Fibroblast of peridontal ligament (primary cell): ENCODE data around the gene NPBWR2.

Experiments
- DNase-seq: peaks from one replicate; pipeline ENCODE4 v3.0.0-alpha.2; 2010; ENCODE audit errors: extremely low read depth

Gene NPBWR2

GRCh38 chr20:64116541-64117431, 9.4 kb upstream of the NPBWR2 start:
- DNase-seq = no peak

- no peak for DNase-seq
Measured at GRCh38 chr20:64116016-64116415, 8.7 kb upstream of the NPBWR2 start.

GRCh38 chr20:64115171-64115911, 8.0 kb upstream of the NPBWR2 start:
- DNase-seq = no peak

DNA sequence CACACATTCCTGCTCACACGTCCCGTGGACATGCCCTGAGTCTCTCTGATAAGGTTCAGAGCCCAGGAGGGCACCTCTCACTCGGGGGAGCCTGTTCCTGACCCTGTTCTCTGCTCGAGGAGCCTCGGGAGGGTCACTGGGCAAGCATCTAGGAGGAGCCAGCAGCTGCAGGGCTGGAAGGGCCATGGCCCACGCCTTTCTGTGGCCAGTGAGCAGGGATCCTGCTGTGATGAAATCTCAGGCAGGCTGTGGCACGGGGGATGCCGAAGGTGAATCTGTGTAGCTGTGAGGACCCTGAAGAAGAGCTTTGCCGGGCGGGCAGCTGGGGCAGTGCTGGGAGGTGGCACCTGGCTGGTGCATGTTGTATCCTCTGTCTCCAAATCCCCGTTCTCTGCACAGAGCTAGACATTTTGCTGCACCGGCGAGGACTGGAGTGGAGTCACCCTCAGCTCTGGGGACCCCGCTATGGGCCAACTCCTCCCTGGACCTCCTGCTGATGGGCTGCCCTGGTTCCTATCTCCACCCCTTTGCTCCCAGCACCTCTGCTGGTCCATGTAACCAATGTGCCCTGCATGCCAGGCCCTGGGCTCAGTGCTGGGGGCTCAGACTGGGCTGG, 7.1 kb upstream of the NPBWR2 start:
- DNase-seq = no peak

DNA sequence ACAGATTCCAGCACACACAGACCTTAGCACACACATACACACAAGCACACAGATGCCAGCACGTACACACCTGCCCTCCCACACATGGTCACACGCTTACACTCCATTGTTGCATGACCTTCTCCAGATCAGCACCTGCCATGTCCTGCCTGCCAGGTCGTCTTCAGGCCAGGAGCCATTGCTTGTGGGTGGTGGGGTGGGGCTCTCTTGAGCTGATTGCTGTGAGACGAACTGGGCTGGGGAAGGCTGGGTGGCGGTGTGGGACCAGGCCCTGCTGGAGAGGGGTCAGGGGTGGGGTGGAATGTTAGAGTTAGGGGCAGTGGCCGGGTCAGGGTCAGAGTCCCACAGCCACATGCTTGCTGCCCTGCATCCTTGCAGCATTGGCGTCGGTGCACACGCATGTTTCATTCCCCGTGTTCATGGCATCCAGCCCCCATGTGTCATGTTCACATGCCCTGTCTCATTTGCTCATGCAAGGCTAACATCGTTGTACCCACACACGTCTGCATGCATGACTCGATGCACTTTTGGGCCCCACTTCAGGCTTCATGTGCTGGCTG, 6.5 kb upstream of the NPBWR2 start:
- no peak for DNase-seq

DNA sequence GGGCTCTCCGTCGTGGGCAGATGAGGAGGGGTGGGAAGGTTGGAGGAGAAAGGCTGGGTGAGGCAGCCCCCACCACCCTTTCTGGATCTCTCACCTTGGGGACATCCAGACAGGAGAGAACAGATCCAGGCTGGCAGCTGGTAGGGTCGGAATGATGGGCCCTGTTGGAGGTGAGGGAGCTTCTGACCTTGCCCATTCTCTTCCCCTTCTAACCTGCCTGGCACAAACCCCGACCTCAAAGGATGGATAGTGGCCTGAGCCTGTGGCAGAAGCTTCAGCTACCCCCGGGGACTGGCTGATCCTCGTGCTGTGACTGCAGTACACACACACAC, 6.0 kb upstream of the NPBWR2 start:
- DNase-seq = no peak

- DNase-seq = no peak
Measured at GRCh38 chr20:64112691-64113443, 5.5 kb upstream of the NPBWR2 start.

DNA sequence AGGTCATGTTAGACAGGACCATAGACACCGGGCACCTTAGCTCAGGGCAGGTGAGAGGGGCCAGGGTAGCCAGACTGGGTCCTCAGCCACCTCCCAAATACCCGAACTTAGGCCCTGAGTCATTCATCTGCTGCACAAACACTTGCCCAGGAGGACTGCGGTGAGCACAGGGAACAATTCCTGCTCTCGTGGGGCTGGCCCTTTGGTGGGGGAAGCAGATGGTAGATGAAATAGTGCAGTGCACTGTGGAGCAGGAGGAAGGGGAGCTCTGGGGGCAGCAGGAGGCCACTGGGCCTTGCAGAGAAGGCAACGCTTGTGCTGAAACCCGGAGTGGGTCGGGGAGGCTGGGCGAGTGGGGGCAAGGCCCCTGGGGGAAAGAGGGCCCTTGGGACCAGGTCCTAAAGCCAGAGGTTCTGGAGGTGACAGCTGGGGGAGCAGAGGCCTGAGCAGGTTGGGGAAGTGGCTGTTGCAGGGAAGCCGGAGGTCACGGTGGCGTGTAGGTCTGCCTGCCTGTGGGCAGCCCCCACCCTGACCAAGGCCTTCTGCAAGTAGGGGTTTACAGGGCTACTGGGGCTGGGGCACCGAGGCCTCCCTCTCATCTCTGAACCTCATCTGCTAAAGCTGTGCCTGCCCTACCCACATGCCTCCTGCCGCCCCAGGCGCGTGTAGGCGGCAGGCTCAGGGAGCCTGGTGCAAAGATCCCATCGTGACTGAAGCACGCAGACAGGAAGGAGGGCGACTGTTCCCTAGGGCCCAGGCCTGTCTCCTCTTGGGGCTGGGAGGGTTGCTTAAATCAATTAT, 4.7 kb upstream of the NPBWR2 start:
- DNase-seq = no peak

GRCh38 chr20:64110411-64111068, 3.2 kb upstream of the NPBWR2 start:
- no peak for DNase-seq

GRCh38 chr20:64109831-64110391, 2.5 kb upstream of the NPBWR2 start:
- DNase-seq = no peak

DNA sequence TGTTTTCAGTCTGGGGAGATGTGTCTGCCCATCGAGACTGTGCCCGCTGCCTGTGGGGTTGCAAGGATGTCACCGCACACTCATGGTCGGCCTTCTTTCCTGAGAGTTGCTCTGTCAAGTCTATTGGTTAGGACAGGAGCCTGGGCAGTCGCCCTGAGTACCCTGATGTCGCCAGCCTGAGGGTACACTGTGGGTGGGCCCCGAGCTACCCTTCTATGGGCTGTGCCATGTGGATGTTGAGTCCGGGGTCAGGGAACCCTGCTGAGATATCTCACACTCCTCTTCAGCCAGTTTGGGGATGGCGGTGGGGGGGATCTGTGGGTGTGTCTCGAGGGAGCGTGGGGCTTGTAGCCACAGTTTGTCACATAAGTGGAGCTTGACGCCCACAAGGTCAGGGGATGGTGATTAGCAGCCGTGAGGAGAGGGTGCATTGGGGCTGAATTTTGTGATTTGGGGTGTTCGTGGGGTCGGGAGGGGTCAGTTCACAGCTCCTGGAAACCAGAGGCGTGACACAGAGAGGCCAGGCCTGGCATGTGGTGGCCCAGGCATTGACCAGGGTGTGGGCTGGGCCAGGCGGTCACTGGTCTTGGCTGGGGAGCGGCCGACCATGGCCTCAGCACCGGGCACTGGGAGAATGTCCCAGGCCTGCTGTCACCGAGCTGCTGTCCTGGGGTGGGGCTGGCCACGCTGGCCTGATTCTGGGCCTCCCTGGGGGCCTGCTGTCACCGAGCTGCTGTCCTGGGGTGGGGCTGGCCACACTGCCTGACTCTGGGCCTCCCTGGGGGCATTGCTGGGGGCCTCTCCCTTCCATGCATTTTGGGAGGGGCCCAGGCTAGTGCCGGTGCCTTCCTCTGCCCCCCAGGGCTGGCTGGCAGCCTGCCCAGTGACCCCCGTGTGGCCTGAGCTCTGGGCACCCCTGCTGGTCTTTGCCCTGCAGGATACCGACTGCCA, 1.6 kb upstream of the NPBWR2 start:
- no peak for DNase-seq

GRCh38 chr20:64107736-64108457, 532 bp upstream of the NPBWR2 start:
- DNase-seq = no peak

DNA sequence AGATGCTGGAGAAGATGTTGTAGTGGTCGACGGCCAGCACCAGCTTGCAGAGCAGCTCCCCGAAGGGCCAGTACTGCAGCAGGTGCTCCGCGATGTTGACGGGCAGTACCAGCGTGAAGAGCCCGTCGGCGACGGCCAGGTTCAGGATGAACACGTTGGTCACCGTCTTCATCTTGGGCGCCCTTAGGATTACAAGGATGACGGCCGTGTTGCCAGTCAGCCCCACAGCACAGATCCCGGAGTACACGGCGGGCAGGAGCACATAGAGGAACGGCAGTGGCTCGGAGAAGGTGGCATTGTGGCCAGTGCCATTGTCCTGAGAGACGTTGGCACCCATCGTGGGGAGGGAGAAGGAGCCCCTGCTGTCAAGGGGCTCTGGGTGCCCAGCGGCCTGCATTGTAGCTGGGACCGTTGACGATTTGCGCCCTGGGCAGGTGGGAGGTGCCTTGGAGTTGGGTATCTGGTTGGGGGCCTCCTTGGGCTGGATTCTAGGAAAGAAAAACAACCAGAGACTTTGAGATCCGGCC, 867 bp downstream of the NPBWR2 start:
- no peak for DNase-seq

DNA sequence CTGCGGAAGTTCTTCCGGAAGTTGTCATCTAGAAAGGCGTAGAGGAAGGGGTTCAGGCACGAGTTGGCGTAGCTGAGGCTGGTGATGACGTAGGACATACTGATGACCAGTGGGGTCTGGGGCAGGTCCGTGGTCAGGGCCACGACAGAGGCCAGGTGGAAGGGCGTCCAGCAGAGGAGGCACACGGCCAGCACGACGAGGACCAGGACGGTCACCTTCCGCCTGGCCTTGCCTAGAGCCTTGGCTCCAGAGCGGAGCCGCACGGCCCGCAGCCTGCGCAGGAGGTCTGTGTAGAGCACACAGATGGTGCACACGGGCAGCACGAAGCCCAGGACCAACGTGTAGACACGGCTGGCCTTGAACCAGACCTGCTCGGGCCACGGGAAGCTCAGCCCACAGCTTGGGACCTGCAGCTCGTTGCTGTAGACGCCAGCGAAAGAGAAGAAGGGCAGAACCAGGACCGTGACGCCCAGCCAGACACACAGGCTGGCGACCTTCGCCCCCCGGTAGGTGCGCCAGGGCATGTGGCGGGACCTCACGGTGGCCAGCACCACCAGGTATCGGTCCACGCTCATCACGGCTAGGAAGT, 1.4 kb downstream of the NPBWR2 start:
- DNase-seq = no peak

GRCh38 chr20:64104667-64105451, 2.5 kb downstream of the NPBWR2 start:
- DNase-seq = no peak

DNA sequence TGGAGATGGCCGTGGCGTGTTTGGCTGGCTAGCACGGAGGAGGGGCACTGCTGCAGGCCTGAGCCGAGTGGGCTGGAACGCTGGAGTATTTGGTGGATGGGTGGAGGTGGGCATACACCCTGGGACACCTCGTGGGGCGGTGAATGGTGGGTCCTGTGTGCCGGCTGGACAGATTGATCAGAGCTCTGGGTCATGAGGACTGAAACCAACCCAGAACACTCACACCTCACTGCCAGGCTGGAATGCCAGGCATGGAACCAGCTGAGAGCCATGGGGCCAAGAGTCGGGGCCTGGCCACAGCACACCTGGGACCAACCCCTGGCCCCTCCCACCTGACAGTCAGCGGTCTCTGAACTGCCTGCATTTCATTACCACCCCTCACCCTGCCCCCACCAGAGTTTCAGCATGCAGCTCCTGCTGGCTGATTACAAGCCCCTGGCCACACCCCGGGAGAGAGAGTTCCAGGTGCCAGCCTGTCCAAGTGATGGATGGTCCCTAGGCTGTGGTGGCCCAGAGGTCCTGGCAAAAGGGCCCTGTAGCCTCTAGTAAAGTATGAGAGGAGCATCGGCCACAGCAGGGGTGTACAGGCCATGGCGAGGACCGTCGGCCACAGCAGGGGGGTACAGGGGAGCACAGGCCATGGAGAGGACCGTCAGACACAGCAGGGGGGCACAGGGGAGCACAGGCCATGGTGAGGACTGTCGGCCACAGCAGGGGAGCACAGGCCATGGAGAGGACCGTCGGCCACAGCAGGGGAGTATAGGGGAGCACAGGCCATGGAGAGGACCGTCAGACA, 3.3 kb downstream of the NPBWR2 start:
- no peak for DNase-seq
